Kidney epithelial cell (primary cell): ENCODE measurements around the gene SMOC1. TPM values are rescaled to one million over a fixed set of nuclear protein-coding genes. Genes with fewer than 3 reads are reported as not detected.

Experiments used
- DNase-seq: peaks from one replicate; pipeline ENCODE4 v3.0.0-alpha.2; 2010; ENCODE audit warnings: low read depth
- H3K27me3 ChIP-seq: 2 replicates; pipeline ENCODE4 v1.6.0; 2011; ENCODE audit warnings: low read length; ENCODE audit not compliant: control insufficient read depth, insufficient read depth
- H3K36me3 ChIP-seq: 2 replicates; pipeline ENCODE4 v1.5.1; 2011; ENCODE audit warnings: low read length; ENCODE audit not compliant: control insufficient read depth, insufficient read depth
- H3K4me3 ChIP-seq: 2 replicates; pipeline ENCODE4 v1.5.1; 2011; ENCODE audit warnings: low read depth, mild to moderate bottlenecking, control low read depth, low read length
- total RNA-seq: library from RNA; depleted of rRNA; stranded (reverse); fragments of >200 nt; gene quantifications from 2 replicates; pipeline ENCODE4 v1.2.3, GENCODE V29; 2015
- TF ChIP-seq, protein P1 (sequence below): IDR thresholded peaks from 2 replicates; pipeline ENCODE4 v1.5.1; 2011; ENCODE audit warnings: mild to moderate bottlenecking, moderate library complexity, low read length, control low read depth, inconsistent platforms; ENCODE audit not compliant: insufficient read depth, poor library complexity, severe bottlenecking

The SMOC1 gene
- total RNA-seq, 1 donor from 2014 or later: 2.7 TPM

DNA sequence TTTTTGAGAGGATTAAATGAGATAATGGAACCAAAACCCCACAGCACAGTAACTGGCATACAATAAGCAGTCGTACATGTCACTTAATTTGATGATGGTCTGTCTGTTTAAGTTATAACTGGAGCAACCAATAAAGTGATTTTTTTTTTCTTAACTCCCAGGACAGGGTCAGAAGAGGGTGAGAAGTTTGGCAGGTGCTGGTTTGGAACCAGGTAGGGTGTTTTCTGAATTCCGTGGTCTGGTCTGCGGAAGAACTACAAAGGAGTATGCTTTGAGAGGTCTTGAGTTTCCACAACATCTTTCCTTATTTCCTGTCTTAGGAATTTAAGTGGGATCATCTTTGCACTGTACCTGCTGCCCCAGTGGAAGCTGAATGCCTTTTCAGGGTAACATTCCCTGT is 197.8 kb downstream of the SMOC1 start:
- no peak for DNase-seq
- peaks cover 3% of the 10 kb centered on the region for H3K27me3 ChIP-seq
- H3K4me3 ChIP-seq: no peak overlapping the region
- TF ChIP-seq, protein P1, sequence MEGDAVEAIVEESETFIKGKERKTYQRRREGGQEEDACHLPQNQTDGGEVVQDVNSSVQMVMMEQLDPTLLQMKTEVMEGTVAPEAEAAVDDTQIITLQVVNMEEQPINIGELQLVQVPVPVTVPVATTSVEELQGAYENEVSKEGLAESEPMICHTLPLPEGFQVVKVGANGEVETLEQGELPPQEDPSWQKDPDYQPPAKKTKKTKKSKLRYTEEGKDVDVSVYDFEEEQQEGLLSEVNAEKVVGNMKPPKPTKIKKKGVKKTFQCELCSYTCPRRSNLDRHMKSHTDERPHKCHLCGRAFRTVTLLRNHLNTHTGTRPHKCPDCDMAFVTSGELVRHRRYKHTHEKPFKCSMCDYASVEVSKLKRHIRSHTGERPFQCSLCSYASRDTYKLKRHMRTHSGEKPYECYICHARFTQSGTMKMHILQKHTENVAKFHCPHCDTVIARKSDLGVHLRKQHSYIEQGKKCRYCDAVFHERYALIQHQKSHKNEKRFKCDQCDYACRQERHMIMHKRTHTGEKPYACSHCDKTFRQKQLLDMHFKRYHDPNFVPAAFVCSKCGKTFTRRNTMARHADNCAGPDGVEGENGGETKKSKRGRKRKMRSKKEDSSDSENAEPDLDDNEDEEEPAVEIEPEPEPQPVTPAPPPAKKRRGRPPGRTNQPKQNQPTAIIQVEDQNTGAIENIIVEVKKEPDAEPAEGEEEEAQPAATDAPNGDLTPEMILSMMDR: no peak
- no peaks in the 10 kb centered on the region for H3K36me3 ChIP-seq

DNA sequence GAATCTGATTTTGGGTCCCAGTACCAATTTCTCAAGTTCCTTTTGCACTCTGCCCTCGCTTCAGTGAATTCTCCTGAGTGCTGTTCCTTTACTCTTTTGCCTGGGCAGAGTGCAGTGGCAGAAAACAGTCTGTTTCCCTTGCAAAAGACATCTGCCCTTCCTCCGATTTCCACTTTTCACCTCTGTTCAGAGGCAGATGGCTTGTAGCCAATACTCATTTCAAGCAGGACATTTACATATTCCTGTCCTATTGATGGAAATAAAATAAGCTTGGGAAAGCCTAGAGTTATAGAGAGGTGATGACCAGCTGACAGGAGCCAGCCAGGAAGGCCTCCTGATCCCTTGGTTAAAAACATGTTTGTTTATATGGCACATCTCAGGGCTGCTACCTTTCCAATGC is 198.5 kb downstream of the SMOC1 start:
- Histone ChIP-seq H3K27me3 (peaks cover 3% of the 10 kb centered on the region), H3K36me3 (no peaks in the 10 kb centered on the region), H3K4me3 (no peak overlapping the region)
- TF ChIP-seq, protein P1: no peak
- no peak for DNase-seq

DNA sequence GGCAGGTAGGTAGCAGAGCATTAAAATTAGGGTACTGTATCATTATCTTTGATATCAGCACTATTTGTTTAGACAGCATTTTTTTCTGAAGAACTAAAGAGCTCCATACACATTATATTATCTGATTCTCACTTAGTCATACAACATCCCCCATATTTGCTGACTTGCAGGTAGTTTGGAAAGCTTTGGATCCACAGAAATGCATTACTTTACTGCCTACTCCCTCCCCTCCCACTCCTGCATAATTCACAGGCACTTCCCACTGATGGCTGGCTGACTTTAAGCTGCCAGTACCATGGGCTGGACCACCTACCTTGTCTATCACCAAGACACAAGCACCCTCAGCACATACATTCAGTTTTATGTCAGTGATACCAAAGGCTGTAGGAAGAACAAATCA is 199.1 kb downstream of the SMOC1 start:
- Histone ChIP-seq H3K27me3 (peaks cover 3% of the 10 kb centered on the region), H3K36me3 (no peaks in the 10 kb centered on the region), H3K4me3 (no peak overlapping the region)
- no peak for DNase-seq
- TF ChIP-seq, protein P1: no peak

DNA sequence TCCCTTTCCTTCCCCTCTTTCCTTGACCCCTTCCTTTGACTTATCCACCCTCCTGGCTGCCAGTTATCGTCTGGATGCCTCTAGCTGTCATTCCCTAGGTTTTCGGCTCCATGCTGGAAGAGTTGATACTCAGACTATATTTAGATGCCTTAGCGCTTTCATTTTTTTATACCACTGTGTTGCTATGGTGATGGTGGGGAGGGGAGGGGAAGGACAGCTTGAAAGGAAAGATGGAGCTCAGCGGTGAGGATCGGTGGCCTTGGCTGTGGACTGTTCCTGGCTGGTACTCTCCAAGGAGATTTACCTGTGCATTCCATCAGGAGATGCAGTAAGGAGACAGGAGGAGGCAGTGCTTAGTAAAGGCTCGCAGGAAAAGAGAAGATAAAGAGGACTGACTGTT is 200.9 kb downstream of the SMOC1 start:
- no peak overlapping the region for H3K4me3 ChIP-seq
- DNase-seq: no peak
- no peaks in the 10 kb centered on the region for H3K36me3 ChIP-seq
- H3K27me3 ChIP-seq: peaks cover 3% of the 10 kb centered on the region
- TF ChIP-seq, protein P1: no peak

Other genes starting within 250 kb of the SMOC1 start
- 103 and 130 TPM in 2 replicates for gene SRSF5, start 112.3 kb upstream of the SMOC1 start, total RNA-seq
- gene SLC10A1, start 82.2 kb upstream of the SMOC1 start, total RNA-seq: not detected in 2 replicates